GM12865 (cell line): ENCODE measurements around the gene ACSS3.

Experiments
- DNase-seq: peaks from one replicate; pipeline ENCODE4 v3.0.0; 2010; ENCODE audit warnings: low read depth
- H3K4me3 ChIP-seq: 2 replicates; pipeline ENCODE4 v1.5.1; 2011; ENCODE audit warnings: mild to moderate bottlenecking, low read depth, low read length, control low read depth
- TF ChIP-seq, protein P1 (sequence below): IDR thresholded peaks from 2 replicates; pipeline ENCODE4 v1.5.1; 2011; ENCODE audit warnings: low read length, control low read depth, low read depth, inconsistent platforms; ENCODE audit not compliant: insufficient read depth; ENCODE audit errors: missing control alignments

The ACSS3 gene

DNA sequence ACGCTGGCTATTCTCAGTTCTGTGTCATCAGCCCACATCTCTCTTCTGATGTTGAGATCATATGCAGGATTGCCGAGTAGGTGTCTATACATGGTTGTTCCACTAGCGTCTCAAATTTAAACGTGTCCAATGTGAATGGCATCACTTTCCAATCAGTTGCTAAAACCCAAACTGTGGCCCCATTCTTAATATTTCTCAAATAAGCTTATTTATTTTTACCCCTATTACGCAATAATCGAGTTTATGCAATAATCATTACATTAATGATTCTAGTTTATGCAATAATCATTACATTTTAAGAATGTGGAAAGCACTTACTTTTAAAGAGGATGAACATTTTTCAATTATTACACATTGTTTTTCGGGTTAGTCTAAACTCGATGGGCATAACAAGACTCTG lies 47.8 kb downstream of the ACSS3 start:
- TF ChIP-seq, protein P1, sequence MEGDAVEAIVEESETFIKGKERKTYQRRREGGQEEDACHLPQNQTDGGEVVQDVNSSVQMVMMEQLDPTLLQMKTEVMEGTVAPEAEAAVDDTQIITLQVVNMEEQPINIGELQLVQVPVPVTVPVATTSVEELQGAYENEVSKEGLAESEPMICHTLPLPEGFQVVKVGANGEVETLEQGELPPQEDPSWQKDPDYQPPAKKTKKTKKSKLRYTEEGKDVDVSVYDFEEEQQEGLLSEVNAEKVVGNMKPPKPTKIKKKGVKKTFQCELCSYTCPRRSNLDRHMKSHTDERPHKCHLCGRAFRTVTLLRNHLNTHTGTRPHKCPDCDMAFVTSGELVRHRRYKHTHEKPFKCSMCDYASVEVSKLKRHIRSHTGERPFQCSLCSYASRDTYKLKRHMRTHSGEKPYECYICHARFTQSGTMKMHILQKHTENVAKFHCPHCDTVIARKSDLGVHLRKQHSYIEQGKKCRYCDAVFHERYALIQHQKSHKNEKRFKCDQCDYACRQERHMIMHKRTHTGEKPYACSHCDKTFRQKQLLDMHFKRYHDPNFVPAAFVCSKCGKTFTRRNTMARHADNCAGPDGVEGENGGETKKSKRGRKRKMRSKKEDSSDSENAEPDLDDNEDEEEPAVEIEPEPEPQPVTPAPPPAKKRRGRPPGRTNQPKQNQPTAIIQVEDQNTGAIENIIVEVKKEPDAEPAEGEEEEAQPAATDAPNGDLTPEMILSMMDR: no peak
- DNase-seq: no peak
- no peak overlapping the region for H3K4me3 ChIP-seq

DNA sequence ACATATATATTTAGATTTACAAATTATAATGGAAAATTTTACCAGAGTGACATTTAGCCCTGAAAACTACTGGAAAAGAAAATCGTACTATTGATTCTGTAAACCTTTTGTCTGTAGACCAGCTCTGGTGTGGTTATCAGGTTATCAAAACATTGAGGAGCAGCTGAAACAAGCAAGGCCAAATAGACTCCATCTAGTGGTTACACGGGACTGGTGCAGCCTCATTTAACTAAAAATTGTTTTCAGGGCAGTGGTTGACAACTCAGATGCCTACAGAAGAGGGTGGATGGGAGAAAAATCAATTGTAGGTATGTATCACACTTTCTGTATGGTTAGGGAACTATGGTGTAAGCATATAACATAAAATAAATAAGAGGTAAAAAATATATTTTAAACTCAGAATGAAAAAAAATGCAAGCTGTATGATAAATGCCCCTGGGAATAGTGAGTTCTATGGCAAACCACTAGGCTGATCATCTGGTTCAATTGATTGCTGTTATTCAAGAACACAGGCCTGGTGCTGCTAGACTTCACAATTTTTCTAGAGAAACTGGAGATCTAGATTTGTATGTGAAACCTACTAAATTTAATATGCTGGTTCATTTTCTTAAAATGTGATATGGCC lies 51.2 kb downstream of the ACSS3 start:
- DNase-seq: peak; percentile 54
- TF ChIP-seq, protein P1: peak; percentile 80

DNA sequence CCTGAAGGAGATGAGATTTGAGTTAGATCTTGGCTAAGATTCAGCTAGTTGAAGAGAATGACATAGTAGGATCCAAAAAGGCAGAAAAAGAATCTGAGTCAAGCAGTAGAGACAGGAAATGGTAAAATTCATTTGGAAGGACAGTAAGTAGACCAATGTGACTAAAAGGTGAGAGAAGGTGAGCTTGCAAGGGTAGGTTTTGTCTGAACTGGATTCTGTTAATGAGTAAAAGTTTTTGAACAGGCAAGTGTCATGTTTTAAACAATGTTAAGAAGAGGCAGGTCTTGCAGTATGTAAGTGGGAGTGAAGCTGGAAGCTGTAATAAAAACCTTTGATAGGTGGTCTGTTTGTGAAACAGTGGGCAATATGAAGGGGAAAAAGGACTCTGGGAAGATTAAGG lies 58.6 kb downstream of the ACSS3 start:
- H3K4me3 ChIP-seq: no peak overlapping the region
- no peak for DNase-seq
- TF ChIP-seq, protein P1: no peak

More for the DNA sequence above, 51.2 kb downstream of the ACSS3 start:
- no peak overlapping the region for H3K4me3 ChIP-seq

DNA sequence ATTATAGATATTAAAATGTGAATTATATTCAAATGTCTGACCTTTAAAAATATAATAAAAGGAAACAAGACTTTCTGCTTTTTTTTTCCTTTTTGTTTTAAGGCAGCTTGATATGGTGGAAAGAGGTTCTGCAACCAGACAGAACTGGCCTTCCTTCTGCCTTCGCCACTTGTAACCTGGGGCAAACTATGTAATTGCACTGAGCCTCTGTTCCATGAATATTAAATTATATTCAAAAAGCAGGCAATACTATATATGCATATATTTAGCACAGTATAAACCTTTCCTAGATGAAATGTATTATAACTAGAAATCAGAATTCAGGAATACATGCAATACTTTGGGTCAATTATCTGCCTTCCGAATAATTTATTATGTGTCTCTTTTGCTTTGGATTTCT lies 59.9 kb downstream of the ACSS3 start:
- TF ChIP-seq, protein P1: no peak
- H3K4me3 ChIP-seq: no peak overlapping the region
- DNase-seq: no peak

DNA sequence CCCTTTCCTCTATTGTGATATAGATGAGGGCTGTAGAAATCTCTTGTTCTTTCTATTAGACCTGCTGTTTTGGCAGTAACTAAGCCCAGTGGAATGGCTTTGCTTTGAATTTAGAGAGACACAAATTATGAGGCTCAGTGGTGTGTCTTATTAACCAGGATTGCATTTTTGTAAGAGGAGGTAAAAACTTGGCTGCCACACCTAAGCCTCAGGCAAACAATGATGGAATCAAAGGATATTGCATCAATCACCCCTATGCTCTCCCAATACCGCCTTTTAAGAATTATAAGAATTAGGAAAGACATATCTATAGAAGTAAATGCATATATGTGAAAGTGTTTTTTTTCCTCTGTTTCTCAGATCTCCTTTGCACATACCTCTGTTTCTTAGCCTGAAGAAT lies 63.3 kb downstream of the ACSS3 start:
- TF ChIP-seq, protein P1: no peak
- no peak for DNase-seq
- H3K4me3 ChIP-seq: no peak overlapping the region

DNA sequence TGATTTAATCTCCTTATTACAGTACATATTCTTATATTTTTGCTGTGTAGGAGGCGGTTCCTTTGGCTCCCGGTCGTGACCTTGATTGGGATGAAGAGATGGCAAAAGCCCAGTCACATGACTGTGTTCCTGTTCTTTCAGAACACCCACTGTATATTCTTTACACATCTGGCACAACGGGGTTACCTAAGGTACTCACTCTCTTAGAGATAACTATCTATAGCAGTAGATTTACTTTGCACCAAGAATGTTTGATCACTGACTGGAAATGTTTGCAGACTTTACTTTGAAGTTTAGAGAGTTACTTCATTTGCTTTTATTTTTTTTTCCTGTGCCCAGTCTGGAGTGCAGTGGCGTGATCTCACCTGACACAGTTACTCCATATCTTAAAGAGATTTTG lies 65.2 kb downstream of the ACSS3 start:
- no peak for DNase-seq
- H3K4me3 ChIP-seq: no peak overlapping the region
- TF ChIP-seq, protein P1: no peak
